ENCODE measurements around the gene RELB. TPM values are rescaled to one million over a fixed set of nuclear protein-coding genes. Genes with fewer than 3 reads are reported as not detected.
A peak's percentile ranks its signal among the peaks of the same experiment; 100 is the strongest.

RELB gene
- total and polyA plus RNA-seq, 2 donors from 2014 or later: 10.3 to 30.6 TPM

DNA sequence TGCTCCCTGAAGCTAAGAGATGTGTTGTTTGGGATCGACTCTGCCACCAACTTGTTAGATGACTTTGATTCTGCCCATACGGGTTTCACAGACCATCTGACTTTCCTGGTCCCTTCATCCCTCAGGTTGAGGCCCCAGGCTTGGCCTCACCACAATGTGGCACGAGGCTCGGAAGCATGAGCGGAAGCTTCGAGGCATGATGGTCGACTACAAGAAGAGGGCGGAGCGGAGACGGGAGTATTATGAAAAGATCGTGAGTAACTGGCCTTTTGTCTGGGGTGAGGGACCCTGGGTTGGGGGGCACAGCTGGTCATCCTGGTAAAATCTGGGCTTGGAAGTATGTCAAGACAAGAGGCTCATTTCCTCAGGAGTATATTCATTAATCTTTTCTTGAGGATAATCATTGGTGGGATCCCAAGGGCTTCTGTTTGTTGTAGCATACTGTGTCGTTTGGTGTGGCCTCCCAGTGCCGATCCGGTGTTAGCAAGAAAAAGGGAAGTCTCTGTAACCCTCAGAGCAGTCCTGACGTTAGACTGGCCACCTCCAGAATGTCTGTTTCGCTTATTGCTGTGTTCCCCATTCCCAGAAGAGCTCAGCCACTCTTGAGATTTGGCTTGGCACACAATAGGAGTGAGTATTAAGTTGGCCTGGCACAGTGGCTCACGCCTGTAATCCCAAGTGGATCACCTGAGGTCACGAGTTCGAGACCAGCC lies 39.0 kb downstream of the RELB start:
- no peaks in the 10 kb centered on the region for H3K9me3 ChIP-seq (ENCODE audit: control insufficient read depth in 2 of 3, insufficient read depth in 1 of 3, low read length in 3 of 3)
- peaks cover 7 to 17% (median 8%) of the 10 kb centered on the region in 3 donors for H3K4me1 ChIP-seq (ENCODE audit: control insufficient read depth in 2 of 3, insufficient read depth in 2 of 3, low read depth in 1 of 3, low read length in 3 of 3)
- TF ChIP-seq, protein P1, sequence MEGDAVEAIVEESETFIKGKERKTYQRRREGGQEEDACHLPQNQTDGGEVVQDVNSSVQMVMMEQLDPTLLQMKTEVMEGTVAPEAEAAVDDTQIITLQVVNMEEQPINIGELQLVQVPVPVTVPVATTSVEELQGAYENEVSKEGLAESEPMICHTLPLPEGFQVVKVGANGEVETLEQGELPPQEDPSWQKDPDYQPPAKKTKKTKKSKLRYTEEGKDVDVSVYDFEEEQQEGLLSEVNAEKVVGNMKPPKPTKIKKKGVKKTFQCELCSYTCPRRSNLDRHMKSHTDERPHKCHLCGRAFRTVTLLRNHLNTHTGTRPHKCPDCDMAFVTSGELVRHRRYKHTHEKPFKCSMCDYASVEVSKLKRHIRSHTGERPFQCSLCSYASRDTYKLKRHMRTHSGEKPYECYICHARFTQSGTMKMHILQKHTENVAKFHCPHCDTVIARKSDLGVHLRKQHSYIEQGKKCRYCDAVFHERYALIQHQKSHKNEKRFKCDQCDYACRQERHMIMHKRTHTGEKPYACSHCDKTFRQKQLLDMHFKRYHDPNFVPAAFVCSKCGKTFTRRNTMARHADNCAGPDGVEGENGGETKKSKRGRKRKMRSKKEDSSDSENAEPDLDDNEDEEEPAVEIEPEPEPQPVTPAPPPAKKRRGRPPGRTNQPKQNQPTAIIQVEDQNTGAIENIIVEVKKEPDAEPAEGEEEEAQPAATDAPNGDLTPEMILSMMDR (IDR thresholded peaks at IDR 0.05; ENCODE audit: borderline replicate concordance, extremely low read depth, insufficient read depth): no peak
- DNase-seq: no peak
- no peak for FAIRE-seq
- peak overlapping the region; percentile 77 to 94 (median 81) for H3K9ac ChIP-seq (ENCODE audit: low read length in 3 of 3)
- H3K27ac ChIP-seq (ENCODE audit: low read depth in 2 of 2, low read length in 2 of 2): no peak overlapping the region
- peaks cover 9 to 28% (median 23%) of the 10 kb centered on the region in 3 donors for H3K36me3 ChIP-seq (ENCODE audit: control insufficient read depth in 2 of 3, insufficient read depth in 3 of 3, low read length in 3 of 3)
- H3K27me3 ChIP-seq (ENCODE audit: control insufficient read depth, insufficient read depth, low read length): no peaks in the 10 kb centered on the region
- peak overlapping the region; percentile 73 to 93 (median 89) for H3K4me3 ChIP-seq (ENCODE audit: low read length in 3 of 3)
- intact Hi-C loops (cut with DNase I): no loop called here

GRCh38 chr19:45041125-45041524 lies 39.9 kb downstream of the RELB start:
- Histone ChIP-seq H3K27me3 (ENCODE audit: control insufficient read depth, insufficient read depth, low read length) (no peaks in the 10 kb centered on the region), H3K9me3 (ENCODE audit: control insufficient read depth in 2 of 3, insufficient read depth in 1 of 3, low read length in 3 of 3) (no peaks in the 10 kb centered on the region), H3K4me1 (ENCODE audit: control insufficient read depth in 2 of 3, insufficient read depth in 2 of 3, low read depth in 1 of 3, low read length in 3 of 3) (peaks cover 7 to 17% (median 8%) of the 10 kb centered on the region in 3 donors), H3K4me3 (ENCODE audit: low read length in 3 of 3) (no peak overlapping the region), H3K36me3 (ENCODE audit: control insufficient read depth in 2 of 3, insufficient read depth in 3 of 3, low read length in 3 of 3) (peaks cover 9 to 37% (median 25%) of the 10 kb centered on the region in 3 donors), H3K27ac (ENCODE audit: low read depth in 2 of 2, low read length in 2 of 2) (no peak overlapping the region), H3K9ac (ENCODE audit: low read length in 3 of 3) (no peak overlapping the region)
- TF ChIP-seq, protein P1 (IDR thresholded peaks at IDR 0.05; ENCODE audit: borderline replicate concordance, extremely low read depth, insufficient read depth): no peak
- intact Hi-C loops (cut with DNase I): no loop called here
- DNase-seq: no peak
- no peak for FAIRE-seq

- H3K36me3 ChIP-seq (ENCODE audit: control insufficient read depth in 2 of 3, insufficient read depth in 3 of 3, low read length in 3 of 3): peaks cover 2 to 37% (median 27%) of the 10 kb centered on the region in 3 donors
These were observed 44.5 kb downstream of the RELB start for GRCh38 chr19:45045671-45046353.

More at GRCh38 chr19:45045671-45046353, 44.5 kb downstream of the RELB start:
- Histone ChIP-seq H3K4me1 (ENCODE audit: control insufficient read depth in 2 of 3, insufficient read depth in 2 of 3, low read depth in 1 of 3, low read length in 3 of 3) (peaks cover 0 to 8% (median 0%) of the 10 kb centered on the region in 3 donors), H3K9me3 (ENCODE audit: control insufficient read depth in 2 of 3, insufficient read depth in 1 of 3, low read length in 3 of 3) (no peaks in the 10 kb centered on the region), H3K9ac (ENCODE audit: low read length in 3 of 3) (no peak overlapping the region), H3K27ac (ENCODE audit: low read depth in 2 of 2, low read length in 2 of 2) (no peak overlapping the region), H3K27me3 (ENCODE audit: control insufficient read depth, insufficient read depth, low read length) (no peaks in the 10 kb centered on the region), H3K4me3 (ENCODE audit: low read length in 3 of 3) (no peak overlapping the region)
- TF ChIP-seq, protein P1 (IDR thresholded peaks at IDR 0.05; ENCODE audit: borderline replicate concordance, extremely low read depth, insufficient read depth): no peak
- no peak for DNase-seq
- intact Hi-C loops (cut with DNase I): no loop called here
- FAIRE-seq: no peak

Data from kidney (tissue), 14 donors.